Measurements from ENCODE around the gene ATRIP.

The ATRIP gene

GRCh38 chr3:48403533-48404439, 42.8 kb upstream of the ATRIP start:
- H3K27ac ChIP-seq (ENCODE audit: poor library complexity, severe bottlenecking): peak overlapping the region; percentile 26
- peaks cover 66% of the 10 kb centered on the region for H3K36me3 ChIP-seq (ENCODE audit: low read depth)
- ATAC-seq (ENCODE audit: low read depth) (no peak), DNase-seq (ENCODE audit: low spot score) (peak; percentile 44)
- H3K4me3 ChIP-seq (ENCODE audit: severe bottlenecking): no peak overlapping the region
- H3K27me3 ChIP-seq (ENCODE audit: insufficient read depth, poor library complexity, severe bottlenecking): no peaks in the 10 kb centered on the region
- H3K9me3 ChIP-seq (ENCODE audit: severe bottlenecking): no peaks in the 10 kb centered on the region
- TF ChIP-seq CTCF (IDR thresholded peaks at IDR 0.05; ENCODE audit: poor library complexity, severe bottlenecking): no peak
- H3K4me1 ChIP-seq (ENCODE audit: insufficient read depth, poor library complexity, severe bottlenecking): peaks cover 15% of the 10 kb centered on the region

GRCh38 chr3:48404440-48405342, 41.8 kb upstream of the ATRIP start:
- TF ChIP-seq CTCF (IDR thresholded peaks at IDR 0.05; ENCODE audit: poor library complexity, severe bottlenecking): no peak
- no peaks in the 10 kb centered on the region for H3K27me3 ChIP-seq (ENCODE audit: insufficient read depth, poor library complexity, severe bottlenecking)
- peaks cover 15% of the 10 kb centered on the region for H3K4me1 ChIP-seq (ENCODE audit: insufficient read depth, poor library complexity, severe bottlenecking)
- peaks cover 75% of the 10 kb centered on the region for H3K36me3 ChIP-seq (ENCODE audit: low read depth)
- H3K9me3 ChIP-seq (ENCODE audit: severe bottlenecking): no peaks in the 10 kb centered on the region
- DNase-seq (ENCODE audit: low spot score): no peak
- ATAC-seq (ENCODE audit: low read depth): no peak
- peak overlapping the region; percentile 26 for H3K27ac ChIP-seq (ENCODE audit: poor library complexity, severe bottlenecking)
- H3K4me3 ChIP-seq (ENCODE audit: severe bottlenecking): no peak overlapping the region

DNA sequence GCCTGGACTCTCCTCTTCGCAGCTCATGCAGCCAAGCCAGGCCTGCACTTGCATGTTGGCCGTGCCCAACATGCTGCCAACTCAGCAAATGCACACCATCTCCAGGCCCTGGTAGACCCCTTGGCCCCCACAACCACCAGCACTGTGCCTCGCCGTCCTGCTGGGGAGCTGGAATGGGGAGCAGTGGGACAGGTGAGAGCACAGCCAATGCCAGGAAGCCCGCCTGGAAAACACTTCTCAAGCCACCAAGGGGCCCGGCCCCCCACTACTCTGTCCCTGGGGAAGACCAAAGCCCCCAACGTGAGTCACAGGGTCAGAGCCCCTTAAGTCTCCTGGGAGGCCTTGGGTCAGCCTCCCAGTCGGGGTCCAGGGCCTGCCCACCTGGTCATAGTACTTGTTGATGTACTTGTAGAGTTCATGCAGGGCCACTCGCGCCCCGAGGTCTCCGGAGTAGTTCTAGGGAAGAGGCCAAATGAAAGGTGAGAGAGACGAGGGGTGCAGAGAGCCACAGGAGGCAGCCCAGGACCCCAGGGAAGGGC, 41.1 kb upstream of the ATRIP start:
- peak; percentile 54 for DNase-seq (ENCODE audit: low spot score)
- peaks cover 82% of the 10 kb centered on the region for H3K36me3 ChIP-seq (ENCODE audit: low read depth)

DNA sequence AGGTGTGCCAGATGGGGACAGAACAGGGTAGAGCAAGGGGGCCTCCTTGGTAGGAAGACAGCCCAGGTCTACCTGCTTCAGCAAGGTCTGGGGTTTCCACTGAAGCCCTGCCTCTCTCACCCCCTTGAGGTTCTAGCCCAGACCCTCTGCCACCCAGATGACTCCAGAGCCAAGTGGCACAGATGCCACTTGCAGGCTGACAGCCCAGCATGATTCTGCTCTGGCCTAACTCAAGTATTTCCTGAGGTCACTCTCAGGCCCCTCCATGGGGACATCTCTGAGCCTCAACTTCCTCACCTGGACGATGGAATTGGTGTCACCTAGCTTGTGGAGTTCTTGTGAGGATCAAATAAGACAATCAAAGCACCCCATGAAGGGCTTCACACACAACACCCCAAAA, 40.6 kb upstream of the ATRIP start:
- no peak overlapping the region for H3K4me3 ChIP-seq (ENCODE audit: severe bottlenecking)
- peaks cover 85% of the 10 kb centered on the region for H3K36me3 ChIP-seq (ENCODE audit: low read depth)
- DNase-seq (ENCODE audit: low spot score): no peak
- H3K27ac ChIP-seq (ENCODE audit: poor library complexity, severe bottlenecking): no peak overlapping the region
- no peak for TF ChIP-seq CTCF (IDR thresholded peaks at IDR 0.05; ENCODE audit: poor library complexity, severe bottlenecking)
- H3K9me3 ChIP-seq (ENCODE audit: severe bottlenecking): no peaks in the 10 kb centered on the region
- no peaks in the 10 kb centered on the region for H3K27me3 ChIP-seq (ENCODE audit: insufficient read depth, poor library complexity, severe bottlenecking)
- ATAC-seq (ENCODE audit: low read depth): no peak
- peaks cover 15% of the 10 kb centered on the region for H3K4me1 ChIP-seq (ENCODE audit: insufficient read depth, poor library complexity, severe bottlenecking)

More for the DNA sequence above, 41.1 kb upstream of the ATRIP start:
- Histone ChIP-seq H3K27me3 (ENCODE audit: insufficient read depth, poor library complexity, severe bottlenecking) (no peaks in the 10 kb centered on the region), H3K4me3 (ENCODE audit: severe bottlenecking) (no peak overlapping the region), H3K4me1 (ENCODE audit: insufficient read depth, poor library complexity, severe bottlenecking) (peaks cover 15% of the 10 kb centered on the region), H3K27ac (ENCODE audit: poor library complexity, severe bottlenecking) (no peak overlapping the region), H3K9me3 (ENCODE audit: severe bottlenecking) (no peaks in the 10 kb centered on the region)
- no peak for TF ChIP-seq CTCF (IDR thresholded peaks at IDR 0.05; ENCODE audit: poor library complexity, severe bottlenecking)
- ATAC-seq (ENCODE audit: low read depth): no peak

Measured in RWPE2 (cell line).